Measurements from ENCODE around the gene FSCN2. TPM values are rescaled to one million over a fixed set of nuclear protein-coding genes. Genes with fewer than 3 reads are reported as not detected.

FSCN2 gene
- total and polyA plus RNA-seq, 2 experiments from 2014 or later: 0.13 to 1.6 TPM

DNA sequence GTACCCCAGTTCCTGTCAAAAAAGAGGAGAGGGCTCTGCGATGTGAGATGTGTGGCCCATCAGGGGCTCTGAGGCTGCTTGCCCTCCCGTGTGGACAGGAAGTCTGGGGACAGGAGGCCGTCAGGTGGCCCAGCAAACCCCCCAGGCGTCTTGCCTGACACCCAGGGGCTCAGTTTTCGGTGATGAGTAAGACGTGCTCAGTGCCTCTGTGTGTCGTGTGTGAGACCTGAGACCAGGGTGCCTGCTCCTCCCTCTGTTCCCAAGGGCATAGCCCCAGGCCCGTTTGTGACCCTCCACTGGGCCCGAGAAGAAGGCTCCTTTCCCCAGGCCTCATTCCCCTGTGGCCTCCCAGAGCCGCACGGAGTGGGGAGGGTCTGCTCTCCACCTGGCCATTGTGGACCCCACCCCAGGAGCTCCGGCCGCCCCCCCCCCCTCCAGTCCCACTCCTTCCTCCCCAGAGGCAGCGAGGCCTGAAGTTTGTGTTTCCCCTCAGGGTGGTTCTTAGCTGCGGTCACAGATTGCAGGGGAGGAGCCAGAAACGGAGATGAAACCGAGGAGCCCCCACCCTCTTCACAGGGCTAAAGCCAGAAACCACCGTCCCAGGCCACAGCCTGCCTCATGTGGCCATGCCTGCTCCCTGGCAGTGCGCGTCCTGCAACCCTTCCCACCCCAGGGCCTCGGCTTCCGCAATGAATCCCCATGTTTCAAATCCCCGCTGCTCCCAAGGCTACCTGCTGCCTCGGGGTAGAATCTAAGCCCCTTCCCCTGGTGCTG, 10.7 kb upstream of the FSCN2 start:
- H3K27me3 ChIP-seq (ENCODE audit: insufficient read depth): peaks cover 45% of the 10 kb centered on the region
- H3K4me2 ChIP-seq: peak overlapping the region; percentile 84
- H3K4me3 ChIP-seq: peak overlapping the region; percentile 65; the same call in 1 of the 2 replicates
- no peaks in the 10 kb centered on the region for H3K36me3 ChIP-seq (ENCODE audit: insufficient read depth)
- peaks cover 7% of the 10 kb centered on the region; the same call in 1 of the 2 replicates for H4K20me1 ChIP-seq (replicated peaks; ENCODE audit: insufficient read depth)
- Mint-ChIP-seq H3K27ac (no peak overlapping the region), H3K27me3 (ENCODE audit: insufficient read depth, low read depth, poor library complexity) (peaks cover 53% of the 10 kb centered on the region), H3K9me3 (no peaks in the 10 kb centered on the region; the same call in 1 of the 3 replicates), H3K4me1 (peaks cover 18% of the 10 kb centered on the region), H3K36me3 (ENCODE audit: low read depth) (no peaks in the 10 kb centered on the region; the same call in 2 of the 3 replicates), H3K4me3 (peak overlapping the region; percentile 57)
- H3K79me2 ChIP-seq (replicated peaks; ENCODE audit: insufficient read depth): peaks cover 18% of the 10 kb centered on the region
- H3F3A ChIP-seq (replicated peaks; ENCODE audit: low read depth): peaks cover 22% of the 10 kb centered on the region
- peak; percentile 4 for ATAC-seq
- H3K4me1 ChIP-seq (ENCODE audit: insufficient read depth): peaks cover 22% of the 10 kb centered on the region
- no peaks in the 10 kb centered on the region for H3K9me2 ChIP-seq (ENCODE audit: insufficient read depth)
- H2AFZ ChIP-seq: no peak overlapping the region
- peak; percentile 64 for DNase-seq (ENCODE audit: low spot score)
- no peak overlapping the region for H3K27ac ChIP-seq (ENCODE audit: low read depth)
- TF ChIP-seq CREB1 (CRISPR knock-in tag; IDR thresholded peaks at IDR 0.05; ENCODE audit: low read depth) (no peak), JUNB (IDR thresholded peaks at IDR 0.05; ENCODE audit: unreplicated experiment) (no peak), STAT1 (IDR thresholded peaks at IDR 0.05; ENCODE audit: unreplicated experiment) (no peak), ZNF114 (CRISPR knock-in tag; IDR thresholded peaks at IDR 0.05) (no peak), POLR2AphosphoS5 (IDR thresholded peaks at IDR 0.05; ENCODE audit: low read depth) (no peak), EZH2phosphoT487 (IDR thresholded peaks at IDR 0.05; ENCODE audit: unreplicated experiment) (no peak), NANOG (IDR thresholded peaks at IDR 0.05; ENCODE audit: borderline replicate concordance) (no peak), ZNF331 (CRISPR knock-in tag; IDR thresholded peaks at IDR 0.05; ENCODE audit: low read depth) (no peak)
- TF ChIP-seq, protein P1, sequence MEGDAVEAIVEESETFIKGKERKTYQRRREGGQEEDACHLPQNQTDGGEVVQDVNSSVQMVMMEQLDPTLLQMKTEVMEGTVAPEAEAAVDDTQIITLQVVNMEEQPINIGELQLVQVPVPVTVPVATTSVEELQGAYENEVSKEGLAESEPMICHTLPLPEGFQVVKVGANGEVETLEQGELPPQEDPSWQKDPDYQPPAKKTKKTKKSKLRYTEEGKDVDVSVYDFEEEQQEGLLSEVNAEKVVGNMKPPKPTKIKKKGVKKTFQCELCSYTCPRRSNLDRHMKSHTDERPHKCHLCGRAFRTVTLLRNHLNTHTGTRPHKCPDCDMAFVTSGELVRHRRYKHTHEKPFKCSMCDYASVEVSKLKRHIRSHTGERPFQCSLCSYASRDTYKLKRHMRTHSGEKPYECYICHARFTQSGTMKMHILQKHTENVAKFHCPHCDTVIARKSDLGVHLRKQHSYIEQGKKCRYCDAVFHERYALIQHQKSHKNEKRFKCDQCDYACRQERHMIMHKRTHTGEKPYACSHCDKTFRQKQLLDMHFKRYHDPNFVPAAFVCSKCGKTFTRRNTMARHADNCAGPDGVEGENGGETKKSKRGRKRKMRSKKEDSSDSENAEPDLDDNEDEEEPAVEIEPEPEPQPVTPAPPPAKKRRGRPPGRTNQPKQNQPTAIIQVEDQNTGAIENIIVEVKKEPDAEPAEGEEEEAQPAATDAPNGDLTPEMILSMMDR (conservative IDR thresholded peaks at IDR 0.05; ENCODE audit: low read depth in 2 of 2): no peak
- TF ChIP-seq, protein P2, sequence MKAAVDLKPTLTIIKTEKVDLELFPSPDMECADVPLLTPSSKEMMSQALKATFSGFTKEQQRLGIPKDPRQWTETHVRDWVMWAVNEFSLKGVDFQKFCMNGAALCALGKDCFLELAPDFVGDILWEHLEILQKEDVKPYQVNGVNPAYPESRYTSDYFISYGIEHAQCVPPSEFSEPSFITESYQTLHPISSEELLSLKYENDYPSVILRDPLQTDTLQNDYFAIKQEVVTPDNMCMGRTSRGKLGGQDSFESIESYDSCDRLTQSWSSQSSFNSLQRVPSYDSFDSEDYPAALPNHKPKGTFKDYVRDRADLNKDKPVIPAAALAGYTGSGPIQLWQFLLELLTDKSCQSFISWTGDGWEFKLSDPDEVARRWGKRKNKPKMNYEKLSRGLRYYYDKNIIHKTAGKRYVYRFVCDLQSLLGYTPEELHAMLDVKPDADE (IDR thresholded peaks at IDR 0.05): no peak
- TF ChIP-seq, protein P3, sequence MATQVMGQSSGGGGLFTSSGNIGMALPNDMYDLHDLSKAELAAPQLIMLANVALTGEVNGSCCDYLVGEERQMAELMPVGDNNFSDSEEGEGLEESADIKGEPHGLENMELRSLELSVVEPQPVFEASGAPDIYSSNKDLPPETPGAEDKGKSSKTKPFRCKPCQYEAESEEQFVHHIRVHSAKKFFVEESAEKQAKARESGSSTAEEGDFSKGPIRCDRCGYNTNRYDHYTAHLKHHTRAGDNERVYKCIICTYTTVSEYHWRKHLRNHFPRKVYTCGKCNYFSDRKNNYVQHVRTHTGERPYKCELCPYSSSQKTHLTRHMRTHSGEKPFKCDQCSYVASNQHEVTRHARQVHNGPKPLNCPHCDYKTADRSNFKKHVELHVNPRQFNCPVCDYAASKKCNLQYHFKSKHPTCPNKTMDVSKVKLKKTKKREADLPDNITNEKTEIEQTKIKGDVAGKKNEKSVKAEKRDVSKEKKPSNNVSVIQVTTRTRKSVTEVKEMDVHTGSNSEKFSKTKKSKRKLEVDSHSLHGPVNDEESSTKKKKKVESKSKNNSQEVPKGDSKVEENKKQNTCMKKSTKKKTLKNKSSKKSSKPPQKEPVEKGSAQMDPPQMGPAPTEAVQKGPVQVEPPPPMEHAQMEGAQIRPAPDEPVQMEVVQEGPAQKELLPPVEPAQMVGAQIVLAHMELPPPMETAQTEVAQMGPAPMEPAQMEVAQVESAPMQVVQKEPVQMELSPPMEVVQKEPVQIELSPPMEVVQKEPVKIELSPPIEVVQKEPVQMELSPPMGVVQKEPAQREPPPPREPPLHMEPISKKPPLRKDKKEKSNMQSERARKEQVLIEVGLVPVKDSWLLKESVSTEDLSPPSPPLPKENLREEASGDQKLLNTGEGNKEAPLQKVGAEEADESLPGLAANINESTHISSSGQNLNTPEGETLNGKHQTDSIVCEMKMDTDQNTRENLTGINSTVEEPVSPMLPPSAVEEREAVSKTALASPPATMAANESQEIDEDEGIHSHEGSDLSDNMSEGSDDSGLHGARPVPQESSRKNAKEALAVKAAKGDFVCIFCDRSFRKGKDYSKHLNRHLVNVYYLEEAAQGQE (IDR thresholded peaks at IDR 0.05; ENCODE audit: unreplicated experiment): no peak
- TF ChIP-seq, protein P4, sequence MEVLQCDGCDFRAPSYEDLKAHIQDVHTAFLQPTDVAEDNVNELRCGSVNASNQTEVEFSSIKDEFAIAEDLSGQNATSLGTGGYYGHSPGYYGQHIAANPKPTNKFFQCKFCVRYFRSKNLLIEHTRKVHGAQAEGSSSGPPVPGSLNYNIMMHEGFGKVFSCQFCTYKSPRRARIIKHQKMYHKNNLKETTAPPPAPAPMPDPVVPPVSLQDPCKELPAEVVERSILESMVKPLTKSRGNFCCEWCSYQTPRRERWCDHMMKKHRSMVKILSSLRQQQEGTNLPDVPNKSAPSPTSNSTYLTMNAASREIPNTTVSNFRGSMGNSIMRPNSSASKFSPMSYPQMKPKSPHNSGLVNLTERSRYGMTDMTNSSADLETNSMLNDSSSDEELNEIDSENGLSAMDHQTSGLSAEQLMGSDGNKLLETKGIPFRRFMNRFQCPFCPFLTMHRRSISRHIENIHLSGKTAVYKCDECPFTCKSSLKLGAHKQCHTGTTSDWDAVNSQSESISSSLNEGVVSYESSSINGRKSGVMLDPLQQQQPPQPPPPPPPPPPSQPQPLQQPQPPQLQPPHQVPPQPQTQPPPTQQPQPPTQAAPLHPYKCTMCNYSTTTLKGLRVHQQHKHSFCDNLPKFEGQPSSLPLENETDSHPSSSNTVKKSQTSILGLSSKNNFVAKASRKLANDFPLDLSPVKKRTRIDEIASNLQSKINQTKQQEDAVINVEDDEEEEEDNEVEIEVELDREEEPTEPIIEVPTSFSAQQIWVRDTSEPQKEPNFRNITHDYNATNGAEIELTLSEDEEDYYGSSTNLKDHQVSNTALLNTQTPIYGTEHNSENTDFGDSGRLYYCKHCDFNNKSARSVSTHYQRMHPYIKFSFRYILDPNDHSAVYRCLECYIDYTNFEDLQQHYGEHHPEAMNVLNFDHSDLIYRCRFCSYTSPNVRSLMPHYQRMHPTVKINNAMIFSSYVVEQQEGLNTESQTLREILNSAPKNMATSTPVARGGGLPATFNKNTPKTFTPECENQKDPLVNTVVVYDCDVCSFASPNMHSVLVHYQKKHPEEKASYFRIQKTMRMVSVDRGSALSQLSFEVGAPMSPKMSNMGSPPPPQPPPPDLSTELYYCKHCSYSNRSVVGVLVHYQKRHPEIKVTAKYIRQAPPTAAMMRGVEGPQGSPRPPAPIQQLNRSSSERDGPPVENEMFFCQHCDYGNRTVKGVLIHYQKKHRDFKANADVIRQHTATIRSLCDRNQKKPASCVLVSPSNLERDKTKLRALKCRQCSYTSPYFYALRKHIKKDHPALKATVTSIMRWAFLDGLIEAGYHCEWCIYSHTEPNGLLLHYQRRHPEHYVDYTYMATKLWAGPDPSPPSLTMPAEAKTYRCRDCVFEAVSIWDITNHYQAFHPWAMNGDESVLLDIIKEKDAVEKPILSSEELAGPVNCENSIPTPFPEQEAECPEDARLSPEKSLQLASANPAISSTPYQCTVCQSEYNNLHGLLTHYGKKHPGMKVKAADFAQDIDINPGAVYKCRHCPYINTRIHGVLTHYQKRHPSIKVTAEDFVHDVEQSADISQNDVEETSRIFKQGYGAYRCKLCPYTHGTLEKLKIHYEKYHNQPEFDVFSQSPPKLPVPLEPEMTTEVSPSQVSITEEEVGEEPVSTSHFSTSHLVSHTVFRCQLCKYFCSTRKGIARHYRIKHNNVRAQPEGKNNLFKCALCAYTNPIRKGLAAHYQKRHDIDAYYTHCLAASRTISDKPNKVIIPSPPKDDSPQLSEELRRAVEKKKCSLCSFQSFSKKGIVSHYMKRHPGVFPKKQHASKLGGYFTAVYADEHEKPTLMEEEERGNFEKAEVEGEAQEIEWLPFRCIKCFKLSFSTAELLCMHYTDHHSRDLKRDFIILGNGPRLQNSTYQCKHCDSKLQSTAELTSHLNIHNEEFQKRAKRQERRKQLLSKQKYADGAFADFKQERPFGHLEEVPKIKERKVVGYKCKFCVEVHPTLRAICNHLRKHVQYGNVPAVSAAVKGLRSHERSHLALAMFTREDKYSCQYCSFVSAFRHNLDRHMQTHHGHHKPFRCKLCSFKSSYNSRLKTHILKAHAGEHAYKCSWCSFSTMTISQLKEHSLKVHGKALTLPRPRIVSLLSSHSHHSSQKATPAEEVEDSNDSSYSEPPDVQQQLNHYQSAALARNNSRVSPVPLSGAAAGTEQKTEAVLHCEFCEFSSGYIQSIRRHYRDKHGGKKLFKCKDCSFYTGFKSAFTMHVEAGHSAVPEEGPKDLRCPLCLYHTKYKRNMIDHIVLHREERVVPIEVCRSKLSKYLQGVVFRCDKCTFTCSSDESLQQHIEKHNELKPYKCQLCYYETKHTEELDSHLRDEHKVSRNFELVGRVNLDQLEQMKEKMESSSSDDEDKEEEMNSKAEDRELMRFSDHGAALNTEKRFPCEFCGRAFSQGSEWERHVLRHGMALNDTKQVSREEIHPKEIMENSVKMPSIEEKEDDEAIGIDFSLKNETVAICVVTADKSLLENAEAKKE (CRISPR knock-in tag; IDR thresholded peaks at IDR 0.05): no peak
